Activated CD4-positive, alpha-beta T cell treated with anti-CD3 and anti-CD28 coated beads, Interleukin-2, amount 50 U/mL, for 48 hours (primary cell): ENCODE data around the gene SLC10A3.

ENCODE experiments used
- DNase-seq, 2 experiments: peaks; one replicate each; pipeline ENCODE4 v3.0.0-alpha.2; 2020

The SLC10A3 gene

DNA sequence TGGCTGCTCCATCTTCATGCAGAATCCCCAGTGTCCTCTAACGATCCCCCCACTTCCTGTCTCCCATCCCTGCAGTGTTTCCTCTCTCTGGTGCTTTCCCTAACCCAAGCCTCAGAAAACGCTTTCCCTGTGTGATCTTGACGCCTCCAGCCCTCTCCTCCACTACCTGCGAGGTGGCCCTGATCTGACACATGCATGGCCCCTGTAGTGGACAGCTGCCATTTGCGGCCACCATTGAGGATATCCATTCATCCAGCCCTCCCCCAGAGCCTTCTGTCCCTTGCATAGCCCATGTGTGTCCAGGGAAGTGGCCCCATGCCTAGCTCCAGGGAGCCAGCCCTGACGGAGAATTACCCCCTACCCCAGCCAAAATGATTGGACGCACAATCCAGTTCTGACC is 7.1 kb downstream of the SLC10A3 start:
- no peak for DNase-seq

DNA sequence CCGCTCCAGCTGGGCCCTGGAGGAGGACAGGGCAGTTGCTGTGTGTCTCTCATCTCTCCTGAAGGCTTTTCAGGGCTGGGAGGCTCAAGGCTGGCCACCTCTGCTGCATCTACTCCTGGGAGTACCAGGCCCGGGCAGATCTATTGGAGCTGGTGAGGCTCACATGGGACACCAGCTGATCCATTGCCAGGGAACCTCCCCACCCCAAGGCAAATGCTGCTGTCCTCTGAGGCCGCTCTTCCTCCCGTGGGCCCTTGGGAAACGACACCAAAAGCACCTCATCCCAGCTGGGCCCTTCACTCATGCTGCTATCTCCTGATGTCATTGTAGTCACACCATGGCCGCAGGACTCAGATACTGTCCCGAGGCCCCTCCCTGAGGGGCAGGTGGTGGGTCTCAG is 7.6 kb downstream of the SLC10A3 start:
- DNase-seq, result no peak

DNA sequence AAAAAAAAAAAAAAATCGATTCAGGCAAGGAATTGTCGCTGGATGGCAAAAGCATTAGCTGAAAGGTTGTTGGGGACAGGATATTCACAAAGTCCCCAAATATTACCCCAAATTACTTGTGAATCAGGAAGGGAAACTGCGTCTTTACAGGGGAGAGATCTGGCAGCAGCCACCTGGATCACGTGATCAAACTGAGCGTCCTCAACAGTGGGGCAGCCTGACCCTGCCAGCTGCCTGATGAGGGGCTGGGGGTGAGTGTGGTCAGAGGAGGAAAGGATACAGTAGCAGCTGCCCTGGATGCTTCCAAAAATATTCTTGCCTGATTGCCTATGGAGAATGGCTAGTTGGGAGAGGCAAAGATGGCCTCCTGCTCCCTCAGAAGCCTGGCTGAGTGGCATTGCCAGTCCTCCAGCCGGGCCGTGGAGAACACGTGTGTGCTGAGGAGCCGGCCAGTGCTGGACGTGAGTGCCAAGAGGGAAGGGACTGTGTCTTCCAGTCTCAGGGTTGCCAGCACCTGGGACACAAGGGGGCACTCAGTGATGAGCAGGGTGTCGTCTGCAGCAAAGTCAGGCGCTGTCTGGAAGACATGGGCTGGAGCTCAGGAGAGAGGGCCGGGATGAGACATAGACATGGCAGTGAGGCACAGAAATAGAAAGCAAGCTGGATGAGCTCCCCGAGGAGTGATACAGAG is 8.4 kb downstream of the SLC10A3 start:
- DNase-seq, result no peak

DNA sequence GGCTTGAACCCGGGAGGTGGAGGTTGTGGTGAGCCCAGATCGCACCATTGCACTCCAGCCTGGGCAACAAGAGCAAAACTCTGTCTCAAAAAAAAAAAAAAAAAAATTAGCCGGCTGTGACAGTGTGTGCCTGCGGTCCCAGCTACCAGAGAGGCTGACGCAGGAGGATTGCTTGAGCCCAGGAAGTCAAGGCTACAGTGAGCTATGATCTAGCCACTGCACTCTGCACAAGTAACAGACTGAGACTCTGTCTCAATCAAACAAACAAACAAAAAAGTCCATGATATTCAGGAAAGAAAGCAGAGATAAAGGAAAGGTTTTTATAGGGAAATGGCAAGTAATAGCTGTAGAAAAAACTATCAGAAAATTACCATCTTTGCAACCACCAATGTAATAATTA is 9.2 kb downstream of the SLC10A3 start:
- no peak for DNase-seq

DNA sequence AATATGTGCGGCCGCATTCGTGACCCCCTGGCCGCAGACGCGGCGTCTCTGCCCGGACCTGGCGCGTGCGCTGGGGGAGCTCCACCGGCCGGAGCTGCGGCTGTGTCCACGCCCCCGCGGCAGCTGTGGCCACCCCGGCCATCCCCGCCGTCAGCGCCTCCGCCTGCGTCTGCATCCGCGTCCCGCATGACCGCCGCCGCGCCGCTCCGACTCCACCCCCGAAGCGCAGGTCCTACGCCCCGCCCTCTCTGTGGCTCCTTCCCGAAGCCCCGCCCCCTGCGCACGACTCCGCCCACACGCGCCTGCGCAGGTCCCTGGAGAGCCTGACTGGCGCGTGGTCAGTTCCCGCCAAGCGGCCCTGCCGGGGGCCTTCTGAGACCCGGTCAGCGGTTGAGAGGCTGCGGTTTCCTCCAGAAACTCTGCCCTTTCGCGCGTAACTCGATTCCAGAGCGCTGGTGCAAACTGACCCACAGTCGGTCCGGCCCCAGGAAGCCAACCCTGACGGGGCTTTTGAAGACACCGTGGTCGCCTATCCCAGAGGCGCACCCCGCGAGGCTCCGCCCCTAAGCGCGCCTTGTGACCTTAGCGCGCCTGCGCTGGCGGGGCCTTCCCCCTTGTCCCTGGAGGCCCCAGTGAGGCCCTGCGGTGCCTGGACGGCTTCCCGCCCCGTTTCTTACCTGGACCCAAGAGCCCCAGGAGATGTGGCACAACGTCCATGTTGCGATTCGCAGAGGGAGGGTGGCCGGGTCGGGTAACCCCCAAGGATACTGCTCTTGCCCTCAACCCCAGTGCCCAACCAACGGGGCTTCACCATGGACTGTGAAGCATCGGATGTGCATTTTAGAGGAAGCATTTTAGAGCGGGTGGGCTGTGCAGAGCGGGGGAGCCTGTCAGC is 11.5 kb downstream of the SLC10A3 start, which contains the start of gene LAGE3:
Gene LAGE3 (minus strand): TSS at position 554 of the 895 bp plus-strand sequence. CDS start 366 bp downstream, at position 188.
- DNase-seq, result peak; percentile 95

DNA sequence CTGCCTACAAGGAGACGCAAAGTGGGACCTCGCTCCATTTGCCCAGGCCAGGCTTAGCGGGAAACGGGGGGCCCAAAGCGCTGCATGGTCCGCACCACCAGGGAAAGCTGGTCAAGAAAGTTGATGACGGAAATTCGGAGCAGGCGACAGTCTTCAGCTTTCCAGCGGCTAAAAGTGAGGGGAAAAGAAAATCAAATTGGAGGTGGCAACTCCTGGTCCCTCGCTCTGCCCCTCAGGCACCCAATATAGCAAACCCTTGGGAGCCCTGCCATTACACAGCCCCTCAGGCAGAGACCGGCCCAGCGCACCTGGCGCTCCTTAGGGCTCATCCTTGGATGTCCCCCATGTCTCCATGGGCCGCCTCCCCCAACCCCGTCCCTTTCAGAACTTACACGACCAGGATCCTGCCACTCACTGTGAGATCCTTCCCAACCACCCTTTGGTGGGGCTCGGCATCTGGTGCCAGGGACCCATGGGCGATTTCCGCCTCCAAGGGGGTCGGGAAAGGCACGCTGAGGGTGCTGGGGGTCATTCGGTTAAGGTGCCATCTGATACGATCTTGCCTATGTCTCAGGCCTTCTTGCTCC is 12.4 kb downstream of the SLC10A3 start:
- DNase-seq, result no peak

DNA sequence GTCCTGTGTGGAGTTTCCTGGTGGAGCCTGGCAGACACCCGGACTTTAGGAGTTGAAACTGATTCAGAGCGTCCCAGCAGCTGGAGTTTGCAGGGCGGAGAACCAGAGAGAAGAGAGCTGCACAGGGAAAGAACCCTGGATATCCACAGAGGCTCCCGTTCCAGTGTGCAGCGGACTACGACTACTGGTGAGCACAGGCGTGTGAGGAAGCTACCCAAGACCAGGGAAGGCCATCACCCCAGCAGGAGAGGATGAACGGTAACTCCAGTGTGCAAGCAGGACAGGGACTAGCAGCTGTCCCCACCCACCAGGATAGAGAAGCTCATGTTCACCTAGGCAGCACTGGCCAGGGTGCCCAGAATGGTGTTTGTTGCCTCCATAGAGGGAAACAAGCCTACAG is 13.6 kb downstream of the SLC10A3 start:
- DNase-seq, result no peak

DNA sequence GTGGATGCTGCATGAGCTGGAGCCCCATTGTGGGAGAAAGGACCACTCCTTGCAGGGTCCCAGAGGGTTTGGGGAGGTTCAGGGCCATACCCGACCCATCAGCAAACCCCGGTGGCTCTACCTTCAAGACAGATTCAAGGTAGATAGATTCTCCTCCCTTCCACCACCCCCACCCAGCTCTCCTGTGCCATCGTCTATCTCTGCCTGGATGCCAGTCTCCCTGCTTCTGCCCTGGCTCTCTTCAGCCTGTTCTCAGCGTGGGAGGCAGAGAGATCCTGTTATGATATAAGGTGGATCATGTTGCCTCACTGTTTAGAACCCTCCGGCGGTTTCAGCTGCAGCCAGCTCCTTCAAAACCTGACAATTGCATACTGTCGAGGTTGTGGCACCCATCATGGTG is 16.7 kb downstream of the SLC10A3 start:
- no peak for DNase-seq

DNA sequence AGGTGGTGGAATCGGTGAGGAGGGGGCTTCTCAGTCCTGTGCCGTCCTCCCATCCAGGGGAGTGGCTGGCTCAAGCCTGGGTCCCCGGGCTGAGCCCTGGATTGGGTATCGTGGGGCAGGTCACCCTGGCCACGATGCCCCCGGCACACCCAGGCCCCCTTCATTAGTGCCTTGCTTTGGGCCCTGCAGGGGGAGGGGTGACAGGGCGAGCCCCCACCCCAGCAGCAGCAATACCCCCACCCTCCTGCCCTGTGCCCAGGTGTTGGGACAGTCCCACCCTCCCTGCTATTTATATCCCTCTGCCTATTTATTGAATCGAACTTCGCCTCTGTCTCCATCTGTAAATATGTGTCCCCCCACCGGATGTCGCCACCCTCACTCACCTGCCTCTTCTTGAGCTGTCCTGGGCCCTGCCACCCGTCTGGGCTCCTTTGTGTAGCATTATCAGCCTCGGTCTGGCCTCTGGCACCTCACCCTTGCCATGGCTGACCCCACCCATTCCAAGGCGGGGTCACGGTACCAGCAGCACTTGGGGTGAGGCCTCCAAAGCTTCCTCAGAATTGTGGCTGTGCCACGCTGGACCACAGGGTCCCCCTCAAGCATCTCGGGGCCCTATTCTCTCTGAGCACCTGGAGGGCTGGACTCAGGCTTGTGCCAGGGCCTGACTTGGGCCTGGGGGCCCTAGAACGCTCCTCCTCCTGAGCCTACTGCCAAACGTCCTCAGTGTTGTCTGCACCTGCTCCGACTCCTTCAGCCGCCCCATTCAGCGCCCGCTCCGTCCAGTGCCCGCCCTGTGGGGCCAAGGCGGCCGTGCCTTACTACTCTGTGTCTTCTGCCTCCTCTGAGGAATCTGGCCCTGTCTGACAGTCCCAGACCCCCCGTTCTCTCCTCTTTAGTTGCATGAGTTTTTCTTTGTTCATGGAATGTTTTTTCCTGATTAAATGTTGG is 17.5 kb downstream of the SLC10A3 start:
- no peak for DNase-seq

DNA sequence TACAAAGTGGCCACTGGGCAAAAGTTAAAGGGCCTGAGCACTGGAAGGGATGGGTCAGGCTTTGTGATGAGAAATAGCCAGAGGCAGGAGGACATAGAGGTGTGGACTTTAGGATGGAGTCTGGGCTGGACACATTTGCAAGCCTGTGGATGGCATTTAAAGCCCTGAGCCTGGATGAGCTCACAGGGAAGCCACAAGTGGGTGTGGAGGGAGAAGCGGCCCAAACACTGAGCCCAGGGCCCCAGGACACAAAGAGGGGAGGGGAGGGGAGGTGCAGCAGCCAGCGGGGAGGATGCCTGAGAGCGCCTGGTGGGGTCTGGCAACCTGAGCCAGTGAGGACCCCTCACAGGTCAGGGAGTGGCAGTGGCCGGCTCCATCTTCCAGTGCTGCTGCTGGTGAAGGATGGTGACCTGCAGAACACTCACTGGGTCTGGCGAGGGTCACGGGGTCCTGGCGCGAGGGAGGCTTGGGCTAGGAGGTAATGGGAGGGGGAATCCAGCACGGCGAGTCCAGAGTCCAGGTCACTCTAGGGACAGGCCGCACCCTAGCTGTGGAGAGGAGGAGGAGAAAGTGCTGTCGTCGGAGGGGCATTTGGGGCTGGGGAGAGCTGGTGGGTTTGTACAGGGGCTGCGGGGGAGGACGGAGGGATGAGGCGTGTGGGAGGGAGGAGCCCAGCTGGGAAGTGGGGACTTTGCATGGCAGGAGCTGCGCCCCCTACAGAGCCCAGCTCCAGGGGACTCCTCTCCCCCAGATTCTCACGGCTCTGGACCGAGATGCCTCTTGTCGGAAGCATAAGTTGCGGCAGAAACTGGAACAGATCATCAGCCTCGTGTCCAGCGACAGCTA is 18.4 kb downstream of the SLC10A3 start:
- DNase-seq, result no peak

DNA sequence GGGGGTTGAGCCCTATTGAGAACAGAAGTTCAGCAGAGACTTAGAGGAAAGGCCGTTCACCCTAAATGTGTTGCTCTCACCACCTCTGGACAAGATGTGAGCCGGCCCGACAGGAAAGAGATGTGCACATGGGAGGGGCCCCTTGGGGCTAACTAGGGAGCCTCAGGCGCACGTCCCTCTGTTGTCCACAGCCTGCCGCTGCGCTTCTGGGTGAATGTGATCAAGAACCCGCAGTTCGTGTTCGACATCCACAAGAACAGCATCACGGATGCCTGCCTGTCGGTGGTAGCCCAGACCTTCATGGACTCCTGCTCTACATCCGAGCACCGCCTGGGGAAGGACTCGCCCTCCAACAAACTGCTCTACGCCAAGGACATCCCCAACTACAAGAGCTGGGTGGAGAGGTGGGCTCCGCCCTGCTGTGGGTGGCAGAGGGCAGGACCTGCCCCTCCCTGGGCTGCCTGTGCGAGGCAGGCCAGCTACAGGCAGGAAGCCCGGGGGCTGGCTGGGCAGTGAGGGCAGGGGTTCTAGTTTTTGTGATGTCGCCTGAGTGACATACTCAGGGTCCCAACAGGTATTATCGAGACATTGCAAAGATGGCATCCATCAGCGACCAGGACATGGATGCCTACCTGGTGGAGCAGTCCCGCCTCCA is 19.4 kb downstream of the SLC10A3 start:
- DNase-seq, result no peak

DNA sequence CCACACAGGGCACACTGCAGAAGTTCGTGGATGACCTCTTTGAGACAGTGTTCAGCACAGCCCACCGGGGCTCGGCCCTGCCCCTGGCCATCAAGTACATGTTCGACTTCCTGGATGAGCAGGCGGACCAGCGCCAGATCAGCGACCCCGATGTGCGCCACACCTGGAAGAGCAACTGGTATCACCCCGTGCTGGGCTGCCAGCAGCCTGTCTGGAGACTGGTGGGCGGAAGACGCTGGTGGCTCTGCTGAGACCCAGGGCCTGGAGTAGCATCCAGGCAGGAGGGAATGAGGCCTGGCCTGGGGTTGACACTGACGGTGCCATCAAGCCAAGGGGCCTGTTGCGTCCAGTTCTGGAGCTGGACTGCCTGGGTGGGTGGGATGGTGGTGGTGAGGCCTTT is 20.0 kb downstream of the SLC10A3 start:
- no peak for DNase-seq

DNA sequence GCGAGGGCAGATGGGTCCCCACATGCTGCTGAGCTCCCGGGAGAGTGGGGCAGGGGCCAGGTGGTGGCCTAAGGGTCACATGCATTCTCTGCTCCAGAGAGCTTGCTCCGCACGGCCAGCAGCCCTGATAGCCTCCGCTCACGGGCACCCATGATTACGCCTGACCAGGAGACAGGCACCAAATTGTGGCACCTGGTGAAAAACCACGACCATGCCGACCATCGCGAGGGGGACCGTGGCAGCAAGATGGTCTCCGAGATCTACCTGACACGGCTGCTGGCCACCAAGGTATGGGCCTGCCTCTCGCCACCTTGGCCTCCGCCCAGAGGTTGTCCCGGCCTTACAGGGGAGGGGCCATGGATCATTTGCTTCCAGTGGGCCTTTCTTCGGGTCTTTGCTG is 20.5 kb downstream of the SLC10A3 start:
- DNase-seq, result no peak

DNA sequence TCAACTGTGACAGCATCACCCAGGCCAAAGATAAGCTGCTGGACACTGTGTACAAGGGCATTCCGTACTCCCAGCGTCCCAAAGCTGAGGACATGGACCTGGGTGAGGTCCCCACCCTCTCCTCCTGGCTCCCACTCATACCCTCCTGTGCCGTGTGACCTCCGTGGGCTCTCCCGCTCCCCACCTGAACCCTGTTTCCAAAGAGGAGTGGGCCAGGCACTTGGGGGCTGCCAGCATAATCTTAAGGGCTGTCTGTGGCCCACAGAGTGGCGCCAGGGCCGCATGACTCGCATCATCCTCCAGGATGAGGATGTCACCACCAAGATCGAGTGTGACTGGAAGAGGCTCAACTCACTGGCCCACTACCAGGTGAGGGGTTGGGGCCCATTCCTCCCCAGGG is 21.3 kb downstream of the SLC10A3 start:
- no peak for DNase-seq

DNA sequence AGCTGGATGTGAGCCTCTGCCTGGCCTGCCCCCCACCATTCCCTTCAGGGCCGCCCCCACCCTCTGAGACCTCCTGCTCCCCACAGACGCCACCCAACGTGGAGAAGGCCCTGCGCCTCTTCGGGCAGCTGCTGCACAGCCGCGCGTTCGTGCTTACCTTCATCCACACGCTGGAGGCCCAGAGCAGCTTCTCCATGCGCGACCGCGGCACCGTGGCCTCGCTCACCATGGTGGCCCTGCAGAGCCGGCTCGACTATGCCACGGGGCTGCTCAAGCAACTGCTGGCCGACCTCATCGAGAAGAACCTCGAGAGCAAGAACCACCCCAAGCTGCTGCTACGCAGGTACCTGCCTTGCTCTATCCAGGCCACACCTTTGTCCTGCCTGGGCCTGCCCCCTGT is 22.2 kb downstream of the SLC10A3 start:
- no peak for DNase-seq

DNA sequence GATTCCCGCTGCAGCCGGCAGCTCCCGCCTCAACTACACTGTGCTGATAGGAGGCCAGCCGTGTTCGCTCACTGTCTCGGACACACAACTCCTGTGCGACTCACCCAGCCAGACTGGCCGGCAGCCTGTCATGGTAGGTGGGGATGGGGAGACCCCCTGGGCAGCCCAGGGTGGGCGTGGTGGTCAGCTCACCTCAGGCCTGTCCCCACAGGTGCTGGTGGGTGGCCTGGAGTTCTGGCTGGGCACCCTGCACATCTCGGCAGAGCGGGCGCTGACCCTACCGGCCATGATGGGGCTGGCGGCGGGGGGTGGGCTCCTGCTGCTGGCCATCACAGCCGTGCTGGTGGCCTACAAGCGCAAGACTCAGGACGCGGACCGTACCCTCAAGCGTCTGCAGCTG is 22.9 kb downstream of the SLC10A3 start:
- DNase-seq, result no peak

DNA sequence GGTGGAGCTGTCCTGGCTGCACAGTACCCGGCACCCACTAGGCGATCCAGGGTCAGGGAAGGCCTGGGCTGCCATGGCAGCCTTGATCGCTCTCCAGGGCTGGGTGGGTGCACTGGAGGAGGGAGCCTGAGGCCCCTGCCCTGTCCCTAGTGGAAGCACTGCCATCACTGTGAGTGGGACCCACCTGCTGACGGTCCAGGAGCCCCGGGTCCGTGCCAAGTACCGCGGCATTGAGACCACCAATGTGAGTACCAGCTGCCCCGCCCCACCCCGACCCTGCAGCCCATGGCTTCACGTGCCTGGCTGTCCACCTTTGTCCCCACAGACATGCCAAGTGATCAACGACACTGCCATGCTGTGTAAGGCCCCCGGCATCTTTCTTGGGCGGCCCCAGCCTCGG is 23.5 kb downstream of the SLC10A3 start:
- no peak for DNase-seq

DNA sequence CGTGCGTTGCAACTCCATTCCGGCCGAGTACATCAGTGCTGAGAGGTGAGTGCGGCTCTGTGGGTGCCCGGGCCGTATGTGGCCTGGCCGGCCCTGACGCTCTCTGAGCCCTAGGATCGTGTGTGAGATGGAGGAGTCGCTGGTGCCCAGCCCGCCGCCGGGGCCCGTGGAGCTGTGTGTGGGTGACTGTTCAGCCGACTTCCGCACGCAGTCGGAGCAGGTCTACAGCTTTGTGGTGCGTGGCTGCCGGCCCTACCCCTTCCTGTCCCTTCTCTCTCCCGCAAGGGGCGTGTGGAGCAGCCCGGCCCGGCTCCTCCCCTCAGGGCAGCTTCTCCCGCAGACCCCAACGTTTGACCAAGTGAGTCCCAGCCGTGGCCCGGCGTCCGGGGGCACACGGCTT is 24.4 kb downstream of the SLC10A3 start:
- DNase-seq, result no peak

DNA sequence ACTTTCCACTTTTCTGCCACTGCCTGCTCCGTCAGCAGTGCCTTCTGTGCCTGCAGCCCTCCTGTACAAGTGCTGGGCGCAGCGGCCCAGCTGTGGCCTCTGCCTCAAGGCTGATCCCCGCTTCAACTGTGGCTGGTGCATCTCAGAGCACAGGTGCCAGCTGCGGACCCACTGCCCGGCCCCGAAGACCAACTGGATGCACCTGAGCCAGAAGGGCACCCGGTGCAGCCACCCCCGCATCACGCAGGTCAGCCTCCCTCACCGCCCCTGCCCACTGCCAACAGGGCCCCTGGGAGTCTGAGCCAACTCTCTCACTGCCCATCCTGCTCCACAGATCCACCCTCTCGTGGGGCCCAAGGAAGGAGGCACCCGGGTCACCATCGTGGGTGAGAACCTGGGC is 24.8 kb downstream of the SLC10A3 start:
- DNase-seq, result no peak

DNA sequence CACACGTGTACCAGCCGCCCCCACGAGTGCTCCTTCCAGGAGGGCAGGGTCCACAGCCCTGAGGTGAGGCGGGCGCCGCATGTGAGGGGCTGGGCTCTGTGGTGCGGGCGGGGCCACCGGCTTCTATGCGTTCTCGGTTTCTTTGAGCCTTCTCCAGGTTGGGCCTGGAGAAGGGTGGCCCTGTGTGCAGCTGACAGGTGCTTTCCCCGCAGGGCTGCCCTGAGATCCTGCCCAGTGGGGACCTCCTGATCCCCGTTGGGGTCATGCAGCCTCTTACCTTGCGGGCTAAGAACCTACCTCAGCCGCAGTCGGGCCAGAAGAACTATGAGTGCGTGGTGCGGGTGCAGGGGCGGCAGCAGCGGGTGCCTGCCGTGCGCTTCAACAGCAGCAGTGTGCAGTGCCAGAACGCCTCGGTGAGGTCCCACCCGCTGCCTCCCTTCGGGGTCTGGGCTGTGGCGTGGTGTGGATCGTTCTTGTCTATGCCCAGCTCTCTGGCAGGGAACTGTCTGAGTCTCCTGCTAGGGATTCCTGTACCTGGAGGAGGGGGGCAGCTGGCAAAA is 25.5 kb downstream of the SLC10A3 start:
- DNase-seq, result no peak
